Activated CD4-positive, alpha-beta T cell treated with anti-CD3 and anti-CD28 coated beads, Interleukin-2, amount 50 U/mL, for 4 hours (primary cell): Measurements from ENCODE around the gene PRPF18.

Experiments used
- DNase-seq, 2 experiments: peaks; one replicate each; pipeline ENCODE4 v3.0.0-alpha.2; 2020

The PRPF18 gene

GRCh38 chr10:13608246-13608853, 21.6 kb downstream of the PRPF18 start:
- DNase-seq = no peak

GRCh38 chr10:13612654-13613373, 26.0 kb downstream of the PRPF18 start:
- DNase-seq = no peak

GRCh38 chr10:13613519-13613918, 26.8 kb downstream of the PRPF18 start:
- DNase-seq = no peak

GRCh38 chr10:13614530-13615332, 28.0 kb downstream of the PRPF18 start:
- DNase-seq = no peak

GRCh38 chr10:13615650-13616300, 29.0 kb downstream of the PRPF18 start:
- no peak for DNase-seq

- DNase-seq = no peak
Measured at GRCh38 chr10:13617116-13617515, 30.4 kb downstream of the PRPF18 start.

GRCh38 chr10:13621931-13622330, 35.2 kb downstream of the PRPF18 start:
- no peak for DNase-seq

- no peak for DNase-seq
Measured at GRCh38 chr10:13624630-13625029, 37.9 kb downstream of the PRPF18 start.

GRCh38 chr10:13627459-13628310, 40.9 kb downstream of the PRPF18 start:
- no peak for DNase-seq

- no peak for DNase-seq
Measured at GRCh38 chr10:13628661-13629060, 41.9 kb downstream of the PRPF18 start.

- no peak for DNase-seq
Measured at GRCh38 chr10:13629116-13629515, 42.4 kb downstream of the PRPF18 start.

GRCh38 chr10:13630231-13630630, 43.5 kb downstream of the PRPF18 start:
- no peak for DNase-seq

- DNase-seq = no peak
Measured at GRCh38 chr10:13631594-13631993, 44.8 kb downstream of the PRPF18 start.

- no peak for DNase-seq
Measured at GRCh38 chr10:13632440-13632839, 45.7 kb downstream of the PRPF18 start.

- DNase-seq = no peak
Measured at GRCh38 chr10:13632884-13633440, 46.2 kb downstream of the PRPF18 start.

GRCh38 chr10:13633689-13634088, 46.9 kb downstream of the PRPF18 start:
- DNase-seq = no peak

GRCh38 chr10:13634207-13634606, 47.4 kb downstream of the PRPF18 start:
- DNase-seq = no peak

- no peak for DNase-seq
Measured at GRCh38 chr10:13636776-13637175, 50.0 kb downstream of the PRPF18 start.

GRCh38 chr10:13637303-13637856, 50.6 kb downstream of the PRPF18 start:
- no peak for DNase-seq

GRCh38 chr10:13637894-13638293, 51.1 kb downstream of the PRPF18 start:
- DNase-seq = no peak

- DNase-seq = no peak
Measured at GRCh38 chr10:13642293-13642692, 55.5 kb downstream of the PRPF18 start.

- DNase-seq = no peak
Measured at GRCh38 chr10:13643016-13643415, 56.3 kb downstream of the PRPF18 start.
